ENCODE data around the gene NDUFA6. TPM values are rescaled to one million over a fixed set of nuclear protein-coding genes. Genes with fewer than 3 reads are reported as not detected.

NDUFA6 gene
- total RNA-seq, 1 donor, result 49.3 TPM

- Histone ChIP-seq H3K4me3 (ENCODE audit: low read length) (no peak overlapping the region), H3K27me3 (ENCODE audit: insufficient read depth, low read length) (no peaks in the 10 kb centered on the region), H3K4me1 (ENCODE audit: insufficient read depth, low read length) (peaks cover 31% of the 10 kb centered on the region), H3K9me3 (ENCODE audit: low read depth, low read length) (no peaks in the 10 kb centered on the region)
Measured at GRCh38 chr22:42068291-42068690, 22.3 kb downstream of the NDUFA6 start.

DNA sequence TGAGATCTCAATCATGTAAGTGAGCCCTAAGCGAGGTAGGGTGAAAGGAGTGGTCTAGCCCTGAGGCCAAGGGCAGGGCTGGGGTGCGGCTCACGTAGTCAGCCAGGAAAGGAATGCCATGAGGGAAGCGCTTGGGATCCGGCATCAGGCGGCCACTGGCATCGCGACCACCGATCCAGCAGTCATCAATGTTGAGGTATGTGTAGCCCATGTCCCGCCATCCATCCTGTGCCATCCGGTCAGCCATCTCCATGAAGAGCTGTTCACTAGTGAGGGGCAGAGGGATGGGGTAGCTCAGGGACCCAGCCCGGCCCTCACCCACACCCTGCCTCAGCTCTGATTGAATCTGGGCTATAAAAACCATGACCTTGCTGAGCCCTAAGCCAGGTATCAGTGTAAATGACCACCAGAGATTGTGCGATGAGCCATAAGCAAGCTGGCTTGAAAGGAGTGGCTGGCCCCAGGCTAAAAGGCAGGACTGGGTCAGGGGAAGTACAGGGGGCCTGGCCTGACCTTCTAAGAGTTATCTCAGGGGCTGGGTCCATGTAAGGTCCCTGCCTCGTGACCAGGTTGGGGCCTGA lies 22.8 kb downstream of the NDUFA6 start:
- Histone ChIP-seq H3K4me3 (ENCODE audit: low read length) (no peak overlapping the region), H3K4me1 (ENCODE audit: insufficient read depth, low read length) (peaks cover 31% of the 10 kb centered on the region), H3K9me3 (ENCODE audit: low read depth, low read length) (no peaks in the 10 kb centered on the region), H3K27me3 (ENCODE audit: insufficient read depth, low read length) (no peaks in the 10 kb centered on the region)

DNA sequence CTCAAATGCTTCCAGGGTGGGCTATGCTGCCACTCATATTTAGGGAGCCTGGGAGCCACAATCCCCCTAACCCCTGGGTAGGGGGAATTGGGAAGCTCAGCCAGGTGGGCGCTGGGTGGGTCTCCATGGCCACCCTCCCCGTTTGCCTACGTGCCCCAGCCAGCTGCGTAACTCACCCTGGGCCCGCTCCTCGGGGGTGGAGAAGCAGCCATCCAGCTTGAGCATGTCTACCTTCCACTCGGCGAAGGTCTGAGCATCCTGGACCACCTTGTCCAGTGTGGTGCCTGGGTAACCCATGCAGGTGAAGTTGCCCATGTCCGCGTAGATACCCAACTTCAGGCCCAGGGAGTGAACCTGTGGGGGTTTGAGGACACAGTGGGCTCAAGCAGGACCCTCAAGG lies 23.6 kb downstream of the NDUFA6 start:
- peaks cover 30% of the 10 kb centered on the region for H3K4me1 ChIP-seq (ENCODE audit: insufficient read depth, low read length)
- no peaks in the 10 kb centered on the region for H3K27me3 ChIP-seq (ENCODE audit: insufficient read depth, low read length)

DNA sequence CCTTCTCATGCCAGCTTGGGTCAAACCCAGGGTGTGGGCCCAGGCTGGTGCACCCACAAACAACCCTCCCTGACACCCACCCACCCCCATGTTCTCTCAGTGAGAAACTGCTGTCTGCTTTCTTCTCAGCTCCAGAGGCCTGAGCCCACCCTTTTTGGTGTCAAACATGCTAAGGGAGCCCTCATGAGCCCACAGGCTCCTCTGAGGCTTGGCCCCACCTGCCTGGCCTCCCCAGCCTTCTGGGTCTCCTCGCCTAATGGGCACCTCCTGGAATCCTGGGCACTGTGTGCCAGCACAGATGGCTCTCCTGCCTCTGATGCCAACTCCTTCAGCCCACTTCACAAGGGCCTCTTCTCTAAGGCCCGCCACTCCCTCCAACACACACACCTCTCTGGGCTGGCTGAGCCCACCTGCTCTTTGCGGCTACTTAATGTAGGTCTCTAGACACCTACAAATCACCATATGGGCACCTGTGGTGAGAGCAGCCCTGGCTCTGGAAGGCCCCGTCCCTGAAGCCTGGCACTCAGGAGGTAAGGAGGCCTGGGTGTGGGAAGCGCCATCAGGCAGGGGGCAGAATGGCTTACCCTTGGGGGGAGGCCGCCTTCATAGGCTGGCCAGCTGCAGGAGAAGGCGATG lies 24.3 kb downstream of the NDUFA6 start:
- Histone ChIP-seq H3K4me3 (ENCODE audit: low read length) (no peak overlapping the region), H3K27me3 (ENCODE audit: insufficient read depth, low read length) (no peaks in the 10 kb centered on the region), H3K9me3 (ENCODE audit: low read depth, low read length) (no peaks in the 10 kb centered on the region), H3K4me1 (ENCODE audit: insufficient read depth, low read length) (peaks cover 24% of the 10 kb centered on the region)

More for the DNA sequence above, 23.6 kb downstream of the NDUFA6 start:
- Histone ChIP-seq H3K9me3 (ENCODE audit: low read depth, low read length) (no peaks in the 10 kb centered on the region), H3K4me3 (ENCODE audit: low read length) (no peak overlapping the region)

DNA sequence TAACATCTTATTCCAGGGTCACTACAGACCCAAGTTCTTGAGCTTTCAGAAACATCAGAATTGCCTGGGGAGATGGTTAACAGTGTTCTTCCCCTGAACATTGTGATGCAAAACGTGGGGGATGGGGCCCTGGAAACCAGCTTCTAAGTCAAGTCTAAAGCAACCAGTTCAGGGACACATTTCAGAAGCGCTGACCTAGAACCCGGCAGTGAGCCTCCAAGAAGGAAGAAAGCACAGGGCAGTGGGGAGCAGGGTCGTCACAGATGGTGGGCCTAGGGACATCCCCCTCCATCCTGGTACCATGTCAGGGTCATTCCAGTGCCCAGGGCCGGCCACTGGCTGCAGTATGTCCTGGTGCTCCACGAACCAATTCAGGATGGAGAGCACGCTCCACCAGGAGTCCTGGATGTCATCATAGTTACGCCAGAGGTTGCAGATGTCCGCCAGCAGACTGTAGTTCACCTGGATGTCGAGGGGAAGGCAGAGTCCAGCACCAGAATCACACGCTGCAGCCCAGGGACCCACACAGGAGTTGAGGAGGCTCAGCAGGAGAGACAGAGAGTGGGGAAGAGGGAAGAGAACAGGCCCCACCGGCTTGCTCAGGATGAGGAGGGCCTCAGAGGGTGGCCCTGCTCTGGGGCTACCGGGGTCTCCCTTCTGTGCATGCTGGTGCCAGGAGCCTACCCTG lies 25.0 kb downstream of the NDUFA6 start:
- no peak overlapping the region for H3K4me3 ChIP-seq (ENCODE audit: low read length)
- H3K27me3 ChIP-seq (ENCODE audit: insufficient read depth, low read length), result no peaks in the 10 kb centered on the region
- H3K9me3 ChIP-seq (ENCODE audit: low read depth, low read length), result no peaks in the 10 kb centered on the region
- peaks cover 19% of the 10 kb centered on the region for H3K4me1 ChIP-seq (ENCODE audit: insufficient read depth, low read length)

GRCh38 chr22:42064629-42065028 lies 25.9 kb downstream of the NDUFA6 start:
- Histone ChIP-seq H3K9me3 (ENCODE audit: low read depth, low read length) (no peaks in the 10 kb centered on the region), H3K4me3 (ENCODE audit: low read length) (no peak overlapping the region), H3K4me1 (ENCODE audit: insufficient read depth, low read length) (peaks cover 11% of the 10 kb centered on the region), H3K27me3 (ENCODE audit: insufficient read depth, low read length) (no peaks in the 10 kb centered on the region)

DNA sequence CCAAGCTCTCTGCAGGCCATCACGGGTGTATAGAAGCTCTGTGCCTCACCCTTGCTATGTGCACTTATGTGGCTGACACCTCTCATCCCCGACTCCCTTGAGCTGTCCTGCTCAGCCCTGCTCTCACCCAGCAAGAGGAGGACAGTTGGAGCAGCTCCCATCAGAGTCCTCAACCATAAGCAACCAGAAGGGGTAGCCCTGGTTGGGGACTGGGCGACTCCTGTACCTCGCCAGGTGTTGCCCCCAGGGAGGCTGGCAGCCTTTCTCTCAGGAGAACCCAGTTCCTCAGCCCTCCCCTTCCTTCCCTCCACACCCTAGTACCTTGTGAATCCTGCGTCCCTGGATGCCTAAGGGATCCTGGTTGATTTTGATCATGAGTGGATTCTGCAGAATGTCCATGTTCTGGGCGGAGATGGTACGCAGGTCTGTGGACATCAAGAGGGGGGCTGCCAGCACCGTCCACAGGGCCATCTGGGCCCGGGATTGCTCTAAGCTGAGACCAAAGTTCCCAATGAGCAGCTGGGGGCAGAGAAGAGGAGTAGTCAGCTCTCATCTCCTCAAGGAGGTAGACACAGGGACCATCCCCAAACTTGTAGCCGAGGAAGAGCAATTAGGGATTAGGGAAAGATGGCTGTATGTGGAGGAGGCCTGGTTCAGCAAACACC lies 27.9 kb downstream of the NDUFA6 start:
- H3K4me3 ChIP-seq (ENCODE audit: low read length), result no peak overlapping the region
- H3K27me3 ChIP-seq (ENCODE audit: insufficient read depth, low read length), result no peaks in the 10 kb centered on the region
- H3K9me3 ChIP-seq (ENCODE audit: low read depth, low read length), result no peaks in the 10 kb centered on the region
- H3K4me1 ChIP-seq (ENCODE audit: insufficient read depth, low read length), result no peaks in the 10 kb centered on the region

- H3K27me3 ChIP-seq (ENCODE audit: insufficient read depth, low read length), result no peaks in the 10 kb centered on the region
- H3K9me3 ChIP-seq (ENCODE audit: low read depth, low read length), result peaks cover 11% of the 10 kb centered on the region
- H3K4me1 ChIP-seq (ENCODE audit: insufficient read depth, low read length), result no peaks in the 10 kb centered on the region
- H3K4me3 ChIP-seq (ENCODE audit: low read length), result no peak overlapping the region
Measured at GRCh38 chr22:42061041-42061440, 29.5 kb downstream of the NDUFA6 start.

DNA sequence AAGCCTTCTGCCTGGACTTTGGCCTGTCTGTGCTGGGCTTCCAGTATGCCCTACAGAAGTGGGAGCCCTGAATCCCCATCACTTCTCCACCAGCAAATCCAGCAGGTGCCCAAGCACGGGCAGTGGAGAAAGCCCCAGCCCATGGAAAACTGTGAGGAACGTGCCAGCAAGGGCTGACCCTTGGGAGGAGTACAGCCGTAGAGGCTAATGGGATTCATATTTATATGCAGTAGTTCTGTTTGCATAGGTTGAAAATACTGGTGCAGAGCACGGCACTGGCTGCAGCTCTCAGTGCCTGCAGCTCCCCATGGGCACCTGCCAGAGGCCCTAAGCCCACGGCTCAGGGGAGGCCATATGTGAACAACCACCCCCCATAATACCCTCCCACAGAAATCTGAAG lies 30.1 kb downstream of the NDUFA6 start:
- H3K9me3 ChIP-seq (ENCODE audit: low read depth, low read length), result peaks cover 11% of the 10 kb centered on the region
- H3K27me3 ChIP-seq (ENCODE audit: insufficient read depth, low read length), result no peaks in the 10 kb centered on the region
- no peaks in the 10 kb centered on the region for H3K4me1 ChIP-seq (ENCODE audit: insufficient read depth, low read length)
- no peak overlapping the region for H3K4me3 ChIP-seq (ENCODE audit: low read length)

GRCh38 chr22:42056757-42057511 lies 33.6 kb downstream of the NDUFA6 start:
- Histone ChIP-seq H3K4me3 (ENCODE audit: low read length) (no peak overlapping the region), H3K9me3 (ENCODE audit: low read depth, low read length) (peaks cover 11% of the 10 kb centered on the region), H3K4me1 (ENCODE audit: insufficient read depth, low read length) (peaks cover 3% of the 10 kb centered on the region), H3K27me3 (ENCODE audit: insufficient read depth, low read length) (no peaks in the 10 kb centered on the region)

- Histone ChIP-seq H3K9me3 (ENCODE audit: low read depth, low read length) (peaks cover 11% of the 10 kb centered on the region), H3K4me1 (ENCODE audit: insufficient read depth, low read length) (peaks cover 3% of the 10 kb centered on the region), H3K27me3 (ENCODE audit: insufficient read depth, low read length) (no peaks in the 10 kb centered on the region), H3K4me3 (ENCODE audit: low read length) (no peak overlapping the region)
Measured at GRCh38 chr22:42052765-42053164, 37.8 kb downstream of the NDUFA6 start.

GRCh38 chr22:42050641-42051180 lies 39.9 kb downstream of the NDUFA6 start:
- Histone ChIP-seq H3K27me3 (ENCODE audit: insufficient read depth, low read length) (no peaks in the 10 kb centered on the region), H3K9me3 (ENCODE audit: low read depth, low read length) (no peaks in the 10 kb centered on the region), H3K4me1 (ENCODE audit: insufficient read depth, low read length) (peaks cover 3% of the 10 kb centered on the region), H3K4me3 (ENCODE audit: low read length) (no peak overlapping the region)

DNA sequence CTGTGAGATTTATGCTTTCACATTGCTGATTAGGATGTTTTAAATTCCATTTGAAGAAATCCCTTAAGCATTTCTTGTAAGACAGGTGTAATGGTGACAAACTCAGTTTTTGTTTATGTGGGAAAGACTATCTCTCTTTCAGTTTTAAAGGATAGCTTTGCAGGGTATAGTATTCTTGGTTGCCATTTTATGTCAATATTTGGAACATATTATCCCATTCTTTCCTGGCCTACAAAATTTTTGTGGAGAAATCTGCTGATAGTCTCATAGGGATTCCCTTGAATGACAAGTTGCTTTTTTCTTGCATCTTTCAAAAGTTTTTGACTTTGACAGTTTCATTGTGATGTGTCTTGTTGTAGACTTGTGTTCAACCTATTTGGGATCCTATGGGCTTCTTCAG lies 48.8 kb downstream of the NDUFA6 start:
- Histone ChIP-seq H3K4me3 (ENCODE audit: low read length) (no peak overlapping the region), H3K9me3 (ENCODE audit: low read depth, low read length) (peaks cover 9% of the 10 kb centered on the region), H3K4me1 (ENCODE audit: insufficient read depth, low read length) (no peaks in the 10 kb centered on the region), H3K27me3 (ENCODE audit: insufficient read depth, low read length) (no peaks in the 10 kb centered on the region)

GRCh38 chr22:42039271-42039670 lies 51.3 kb downstream of the NDUFA6 start:
- no peaks in the 10 kb centered on the region for H3K4me1 ChIP-seq (ENCODE audit: insufficient read depth, low read length)

More at GRCh38 chr22:42039271-42039670, 51.3 kb downstream of the NDUFA6 start:
- Histone ChIP-seq H3K9me3 (ENCODE audit: low read depth, low read length) (peaks cover 9% of the 10 kb centered on the region), H3K4me3 (ENCODE audit: low read length) (no peak overlapping the region), H3K27me3 (ENCODE audit: insufficient read depth, low read length) (no peaks in the 10 kb centered on the region)
